H9 (cell line): ENCODE results near the gene RALGAPA2. TPM values are rescaled to one million over a fixed set of nuclear protein-coding genes. Genes with fewer than 3 reads are reported as not detected.

Experiments used
- DNase-seq: peaks from one replicate; pipeline ENCODE4 v3.0.0-alpha.2; 2017
- H2AFZ ChIP-seq: one replicate; pipeline ENCODE4 v1.6.1; 2013; ENCODE audit warnings: mild to moderate bottlenecking, low read length, control low read depth, moderate library complexity
- H2AK5ac ChIP-seq: 2 replicates; pipeline ENCODE4 v1.6.1; 2013; ENCODE audit warnings: low read length, control low read depth, mixed read lengths; ENCODE audit not compliant: insufficient read length
- H2BK120ac ChIP-seq: one replicate; pipeline ENCODE4 v1.6.1; 2013; ENCODE audit warnings: low read depth, mild to moderate bottlenecking, low read length, control low read depth, inconsistent platforms; ENCODE audit not compliant: poor library complexity, severe bottlenecking
- H2BK12ac ChIP-seq: 2 replicates; pipeline ENCODE4 v1.6.1; 2013; ENCODE audit warnings: low read length, control low read depth, mixed read lengths, low read depth; ENCODE audit not compliant: insufficient read length
- H2BK15ac ChIP-seq: 2 replicates; pipeline ENCODE4 v1.6.1; 2013; ENCODE audit warnings: low read depth, low read length, control low read depth
- H2BK20ac ChIP-seq: one replicate; pipeline ENCODE4 v1.6.1; 2013; ENCODE audit warnings: low read depth, mild to moderate bottlenecking, low read length, control low read depth, inconsistent platforms; ENCODE audit not compliant: poor library complexity, severe bottlenecking
- H2BK5ac ChIP-seq: 2 replicates; pipeline ENCODE4 v1.6.1; 2013; ENCODE audit warnings: low read length, control low read depth, mixed read lengths; ENCODE audit not compliant: insufficient read length
- H3K14ac ChIP-seq: 2 replicates; pipeline ENCODE4 v1.6.1; 2013; ENCODE audit warnings: low read length, control low read depth; ENCODE audit not compliant: insufficient read depth
- H3K18ac ChIP-seq: 2 replicates; pipeline ENCODE4 v1.6.1; 2013; ENCODE audit warnings: low read depth, mild to moderate bottlenecking, mixed read lengths, low read length, control low read depth; ENCODE audit not compliant: insufficient read length
- H3K23ac ChIP-seq: 2 replicates; pipeline ENCODE4 v1.6.1; 2013; ENCODE audit warnings: low read length, control low read depth, mixed read lengths, low read depth; ENCODE audit not compliant: insufficient read length
- H3K23me2 ChIP-seq: 2 replicates; pipeline ENCODE4 v1.6.1; 2013; ENCODE audit warnings: low read depth, mild to moderate bottlenecking, mixed read lengths, low read length, control low read depth; ENCODE audit not compliant: insufficient read length, poor library complexity, severe bottlenecking
- H3K27ac ChIP-seq: 2 replicates; pipeline ENCODE4 v1.5.1; 2013; ENCODE audit warnings: low read length, control low read depth, mixed read lengths, low read depth; ENCODE audit not compliant: insufficient read length
- H3K27me3 ChIP-seq: 2 replicates; pipeline ENCODE4 v1.6.1; 2013; ENCODE audit warnings: low read length, control low read depth, inconsistent platforms; ENCODE audit not compliant: insufficient read depth
- H3K4ac ChIP-seq: 2 replicates; pipeline ENCODE4 v1.6.1; 2013; ENCODE audit warnings: low read depth, mild to moderate bottlenecking, control low read depth, inconsistent platforms, low read length, moderate library complexity
- H3K4me1 ChIP-seq: 2 replicates; pipeline ENCODE4 v1.6.1; 2013; ENCODE audit warnings: low read length, control low read depth, inconsistent platforms; ENCODE audit not compliant: insufficient read depth
- H3K4me2 ChIP-seq: 2 replicates; pipeline ENCODE4 v1.6.1; 2013; ENCODE audit warnings: low read length, control low read depth, mixed read lengths; ENCODE audit not compliant: insufficient read length, insufficient read depth
- H3K56ac ChIP-seq: 2 replicates; pipeline ENCODE4 v1.6.1; 2013; ENCODE audit warnings: low read depth, mild to moderate bottlenecking, mixed read lengths, low read length, control low read depth; ENCODE audit not compliant: insufficient read length
- H3K79me1 ChIP-seq: 2 replicates; pipeline ENCODE4 v1.6.1; 2013; ENCODE audit warnings: low read depth, mild to moderate bottlenecking, moderate library complexity, low read length, control low read depth, inconsistent platforms; ENCODE audit not compliant: insufficient read depth, poor library complexity, severe bottlenecking
- H3K79me2 ChIP-seq: 2 replicates; pipeline ENCODE4 v1.6.1; 2013; ENCODE audit warnings: low read length, control low read depth, inconsistent platforms; ENCODE audit not compliant: insufficient read depth
- H3K9ac ChIP-seq: 2 replicates; pipeline ENCODE4 v1.6.1; 2013; ENCODE audit warnings: low read length, control low read depth, mixed read lengths; ENCODE audit not compliant: insufficient read length; ENCODE audit errors: extremely low read depth
- H3K9me3 ChIP-seq: one replicate; pipeline ENCODE4 v1.6.1; 2013; ENCODE audit warnings: low read depth, low read length, inconsistent platforms; ENCODE audit not compliant: control insufficient read depth
- H3T11ph ChIP-seq: one replicate; pipeline ENCODE4 v1.6.1; 2013; ENCODE audit warnings: mild to moderate bottlenecking, low read length, control low read depth, inconsistent platforms
- H4K20me1 ChIP-seq: one replicate; pipeline ENCODE4 v1.6.1; 2013; ENCODE audit not compliant: control insufficient read depth, insufficient read length, insufficient read depth
- H4K5ac ChIP-seq: 2 replicates; pipeline ENCODE4 v1.6.1; 2013; ENCODE audit warnings: low read depth, mild to moderate bottlenecking, mixed read lengths, low read length, control low read depth; ENCODE audit not compliant: insufficient read length
- H4K8ac ChIP-seq: replicated peaks from 2 replicates; pipeline ENCODE4 v1.6.1; 2013; ENCODE audit warnings: low read length, control low read depth, mixed read lengths, low read depth; ENCODE audit not compliant: insufficient read length
- H4K91ac ChIP-seq: 2 replicates; pipeline ENCODE4 v1.6.1; 2013; ENCODE audit warnings: low read depth, mild to moderate bottlenecking, moderate library complexity, mixed read lengths, low read length, control low read depth; ENCODE audit not compliant: insufficient read length
- H3K27ac Mint-ChIP-seq, 3 experiments: 2 replicates in 2 of 3; 3 replicates in 1 of 3; pipeline ENCODE4 v1.8.0; 2020 to 2021; ENCODE audit warnings: mixed read lengths in 3 of 3, mild to moderate bottlenecking in 1 of 3, moderate library complexity in 1 of 3
- H3K27me3 Mint-ChIP-seq: 2 replicates; pipeline ENCODE4 v1.8.0; 2021; ENCODE audit warnings: low read depth, mild to moderate bottlenecking, moderate library complexity, mixed read lengths
- H3K36me3 Mint-ChIP-seq, 3 experiments: 2 replicates in 2 of 3; 3 replicates in 1 of 3; pipeline ENCODE4 v1.8.0; 2020 to 2021; ENCODE audit warnings: low read depth in 3 of 3, mixed read lengths in 3 of 3; ENCODE audit not compliant: insufficient read depth in 1 of 3
- H3K4me1 Mint-ChIP-seq, 2 experiments: 2 replicates each; pipeline ENCODE4 v1.8.0; 2020; ENCODE audit warnings: mixed read lengths in 2 of 2
- H3K4me3 Mint-ChIP-seq, 2 experiments: 2 replicates in 1 of 2; 3 replicates in 1 of 2; pipeline ENCODE4 v1.8.0; 2020 to 2021; ENCODE audit warnings: mild to moderate bottlenecking in 2 of 2, mixed read lengths in 2 of 2, moderate library complexity in 1 of 2
- H3K9me3 Mint-ChIP-seq, 2 experiments: 2 replicates in 1 of 2; 3 replicates in 1 of 2; pipeline ENCODE4 v1.8.0; 2020; ENCODE audit warnings: mild to moderate bottlenecking in 2 of 2, mixed read lengths in 2 of 2, moderate library complexity in 1 of 2
- CTCF ChIP-seq: fragments of 200-600 bp; sonication (generic); conservative IDR thresholded peaks from 3 replicates; pipeline ENCODE4 v1.8.0; 2021; ENCODE audit warnings: antibody characterized with exemption, mild to moderate bottlenecking
- WGBS: extraction: QIAGEN DNeasy Blood & Tissue Kit; methylation state at CpG from one replicate; pipeline ENCODE4 v1.1.7; 2013; ENCODE audit warnings: missing lambda C conversion rate, low lambda C conversion rate, mixed read lengths; ENCODE audit not compliant: insufficient read length; ENCODE audit errors: extremely low coverage; 5-methylcytosine and 5-hydroxymethylcytosine counted together
- total RNA-seq: library from RNA; stranded (reverse); gene quantifications from 2 replicates; pipeline ENCODE4 v1.2.1, GENCODE V29; 2021

The RALGAPA2 gene
- total RNA-seq, 1 experiment from 2014 or later, result 16.6 TPM

- no peak overlapping the region for H3K9ac ChIP-seq
- no peaks in the 10 kb centered on the region for H3K23me2 ChIP-seq
- H3K56ac ChIP-seq, result no peak overlapping the region
- no peak overlapping the region for H2BK20ac ChIP-seq
- no peak overlapping the region for H2AFZ ChIP-seq
- peaks cover 3% of the 10 kb centered on the region; the same call in 1 of the 2 replicates for H3K4me1 ChIP-seq
- no peaks in the 10 kb centered on the region for H4K20me1 ChIP-seq
- H3K27me3 ChIP-seq, result no peaks in the 10 kb centered on the region
- Mint-ChIP-seq H3K27ac (no peak overlapping the region), H3K36me3 (peaks cover 0 to 3% (median 0%) of the 10 kb centered on the region in 3 experiments; a peak in 1 of 7 replicates), H3K4me3 (no peak overlapping the region), H3K27me3 (peaks cover 3% of the 10 kb centered on the region; the same call in 1 of the 2 replicates), H3K4me1 (peaks cover 39 to 44% of the 10 kb centered on the region in 2 experiments), H3K9me3 (no peaks in the 10 kb centered on the region)
- H3K4me2 ChIP-seq, result no peak overlapping the region
- no peak for DNase-seq
- H2BK15ac ChIP-seq, result no peak overlapping the region
- no peaks in the 10 kb centered on the region for H3K79me2 ChIP-seq
- no peak overlapping the region for H2AK5ac ChIP-seq
- H4K91ac ChIP-seq, result no peak overlapping the region
- no peak overlapping the region for H4K5ac ChIP-seq
- no peak overlapping the region for H3K4ac ChIP-seq
- H3T11ph ChIP-seq, result no peak overlapping the region
- no peaks in the 10 kb centered on the region for H3K9me3 ChIP-seq
- no peak overlapping the region for H3K14ac ChIP-seq
- no peak overlapping the region for H3K18ac ChIP-seq
- WGBS, result no CpG with 5 or more reads among the region's 1 CpG
- H3K27ac ChIP-seq, result no peak overlapping the region
- no peak overlapping the region for H2BK12ac ChIP-seq
- no peak for TF ChIP-seq CTCF
- no peak overlapping the region for H4K8ac ChIP-seq
- H2BK120ac ChIP-seq, result no peak overlapping the region
- no peak overlapping the region for H3K23ac ChIP-seq
- H3K79me1 ChIP-seq, result no peaks in the 10 kb centered on the region
- no peak overlapping the region for H2BK5ac ChIP-seq
Measured at GRCh38 chr20:20415321-20415720, 297.1 kb downstream of the RALGAPA2 start.
